Peyer's patch (tissue), 4 donors: ENCODE results near the gene NFE2.

Experiments used
- POLR2A ChIP-seq, 2 donors: fragments of 450-650 bp; IDR thresholded peaks; one replicate each; pipeline ENCODE4 v1.5.1; 2017; ENCODE audit warnings: antibody characterized with exemption in 2 of 2, mild to moderate bottlenecking in 2 of 2, moderate library complexity in 2 of 2
- TF ChIP-seq, protein P1 (sequence below), 6 experiments: fragments of 450-650 bp in 4 of 6; fragments of 200-600 bp in 2 of 6; sonication (generic) in 1 of 6; IDR thresholded peaks; one replicate each; pipeline ENCODE4 v1.5.1; 2017 to 2019; ENCODE audit warnings: antibody characterized with exemption in 6 of 6, mild to moderate bottlenecking in 3 of 6, moderate library complexity in 1 of 6

DNA sequence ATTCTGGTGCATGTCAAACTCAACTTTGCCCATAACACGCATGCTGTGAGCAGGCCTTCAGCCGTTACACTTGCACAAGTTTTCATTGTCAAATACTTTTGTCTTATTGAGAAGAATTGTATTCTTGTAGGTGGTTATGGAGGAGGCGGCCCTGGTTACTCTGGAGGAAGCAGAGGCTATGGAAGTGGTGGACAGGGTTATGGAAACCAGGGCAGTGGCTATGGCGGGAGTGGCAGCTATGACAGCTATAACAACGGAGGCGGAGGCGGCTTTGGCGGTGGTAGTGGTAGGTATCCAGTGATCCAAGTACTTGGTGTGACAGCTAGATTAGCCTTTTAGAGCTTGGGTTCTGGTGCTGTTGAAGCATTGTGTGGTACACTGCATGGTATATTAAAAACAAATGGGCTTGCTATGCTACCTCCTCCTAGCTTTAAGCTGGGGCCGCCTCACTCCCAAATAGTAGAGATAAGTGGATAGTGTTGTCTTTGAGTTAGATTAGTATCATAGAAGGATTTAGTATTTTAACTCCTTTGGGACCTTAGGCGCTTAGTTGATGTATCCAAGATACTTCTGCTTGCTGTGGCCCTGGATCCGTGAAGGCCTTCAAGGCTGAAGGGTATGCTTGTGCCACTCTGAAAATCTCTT is 17.7 kb downstream of the NFE2 start:
- TF ChIP-seq, protein P1, sequence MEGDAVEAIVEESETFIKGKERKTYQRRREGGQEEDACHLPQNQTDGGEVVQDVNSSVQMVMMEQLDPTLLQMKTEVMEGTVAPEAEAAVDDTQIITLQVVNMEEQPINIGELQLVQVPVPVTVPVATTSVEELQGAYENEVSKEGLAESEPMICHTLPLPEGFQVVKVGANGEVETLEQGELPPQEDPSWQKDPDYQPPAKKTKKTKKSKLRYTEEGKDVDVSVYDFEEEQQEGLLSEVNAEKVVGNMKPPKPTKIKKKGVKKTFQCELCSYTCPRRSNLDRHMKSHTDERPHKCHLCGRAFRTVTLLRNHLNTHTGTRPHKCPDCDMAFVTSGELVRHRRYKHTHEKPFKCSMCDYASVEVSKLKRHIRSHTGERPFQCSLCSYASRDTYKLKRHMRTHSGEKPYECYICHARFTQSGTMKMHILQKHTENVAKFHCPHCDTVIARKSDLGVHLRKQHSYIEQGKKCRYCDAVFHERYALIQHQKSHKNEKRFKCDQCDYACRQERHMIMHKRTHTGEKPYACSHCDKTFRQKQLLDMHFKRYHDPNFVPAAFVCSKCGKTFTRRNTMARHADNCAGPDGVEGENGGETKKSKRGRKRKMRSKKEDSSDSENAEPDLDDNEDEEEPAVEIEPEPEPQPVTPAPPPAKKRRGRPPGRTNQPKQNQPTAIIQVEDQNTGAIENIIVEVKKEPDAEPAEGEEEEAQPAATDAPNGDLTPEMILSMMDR (IDR thresholded peaks at IDR 0.05): no peak
- TF ChIP-seq POLR2A (IDR thresholded peaks at IDR 0.05): no peak
